Measurements from ENCODE around the gene GM2A.

DNA sequence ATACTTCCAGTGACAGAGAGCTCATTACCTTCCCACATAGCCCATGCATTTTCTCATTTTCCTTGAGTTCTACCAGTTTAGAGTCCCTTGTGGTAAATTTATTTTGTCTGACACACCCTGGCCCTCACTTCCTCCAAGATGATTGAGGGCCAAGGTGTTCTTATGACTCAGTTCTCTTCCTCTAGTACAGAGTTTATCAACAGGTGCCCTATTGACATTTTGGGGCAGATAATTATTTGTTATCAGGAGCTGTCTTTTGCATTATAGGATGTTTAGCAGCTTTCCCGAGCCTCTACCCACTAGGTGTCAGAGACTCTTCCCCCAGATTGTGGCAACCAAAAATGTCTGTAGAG lies 43.5 kb downstream of the GM2A start:
- TF ChIP-seq CTCF (conservative IDR thresholded peaks at IDR 0.05; ENCODE audit: low read depth, low read length), result no peak
- no peak for TF ChIP-seq EZH2 (IDR thresholded peaks at IDR 0.05; ENCODE audit: low read length, unreplicated experiment)
